UCSD-AML1 (cell line): ENCODE measurements around the gene HLCS.
"Not testable (repeated sequence)": the region's sequence is repeated elsewhere in the genome, so short reads cannot be mapped to it uniquely, and the experiment has no call there.

Experiments
- DNase-seq: peaks from one replicate; lab custom pipeline; 2025; ENCODE audit not compliant: unreplicated experiment; lab: John Stamatoyannopoulos, UW

Gene HLCS

GRCh38 chr21:36816026-36816425, 150.4 kb downstream of the HLCS start:
- not testable (repeated sequence) for DNase-seq

- no peak for DNase-seq
Observed at GRCh38 chr21:36815284-36815683, 151.2 kb downstream of the HLCS start.

GRCh38 chr21:36813052-36813451, 153.4 kb downstream of the HLCS start:
- DNase-seq = no peak

- no peak for DNase-seq
Observed at GRCh38 chr21:36811762-36812161, 154.7 kb downstream of the HLCS start.

- no peak for DNase-seq
Observed at GRCh38 chr21:36810443-36810842, 156.0 kb downstream of the HLCS start.

- DNase-seq = no peak
Observed at GRCh38 chr21:36807422-36807928, 159.0 kb downstream of the HLCS start.

GRCh38 chr21:36806103-36806502, 160.4 kb downstream of the HLCS start:
- DNase-seq = no peak

- DNase-seq = no peak
Observed at GRCh38 chr21:36804874-36805611, 161.4 kb downstream of the HLCS start.

GRCh38 chr21:36803816-36804439, 162.5 kb downstream of the HLCS start:
- DNase-seq = no peak

- DNase-seq = no peak
Observed at GRCh38 chr21:36803051-36803645, 163.3 kb downstream of the HLCS start.

GRCh38 chr21:36800734-36801133, 165.7 kb downstream of the HLCS start:
- no peak for DNase-seq

- no peak for DNase-seq
Observed at GRCh38 chr21:36799869-36800268, 166.6 kb downstream of the HLCS start.

- DNase-seq = no peak
Observed at GRCh38 chr21:36798491-36798890, 168.0 kb downstream of the HLCS start.

- DNase-seq = no peak
Observed at GRCh38 chr21:36796070-36796469, 170.4 kb downstream of the HLCS start.

GRCh38 chr21:36792505-36792967, 173.9 kb downstream of the HLCS start:
- DNase-seq = no peak

- no peak for DNase-seq
Observed at GRCh38 chr21:36791695-36792470, 174.6 kb downstream of the HLCS start.

- DNase-seq = no peak
Observed at GRCh38 chr21:36791180-36791579, 175.3 kb downstream of the HLCS start.

- no peak for DNase-seq
Observed at GRCh38 chr21:36790616-36791015, 175.9 kb downstream of the HLCS start.

- no peak for DNase-seq
Observed at GRCh38 chr21:36788120-36788638, 178.3 kb downstream of the HLCS start.

- DNase-seq = no peak
Observed at GRCh38 chr21:36786186-36786585, 180.3 kb downstream of the HLCS start.

GRCh38 chr21:36785615-36786014, 180.9 kb downstream of the HLCS start:
- no peak for DNase-seq
